Neural progenitor cell (in vitro differentiated cells): ENCODE data around the gene OPCML.

Experiments used
- EZH2phosphoT487 ChIP-seq: fragments of 200-600 bp; sonication (generic); IDR thresholded peaks from 2 replicates; pipeline ENCODE4 v1.6.1; 2017; ENCODE audit warnings: antibody characterized with exemption
- TF ChIP-seq, protein P1 (sequence below): fragments of 200-600 bp; sonication (generic); IDR thresholded peaks from 2 replicates; pipeline ENCODE4 v1.5.1; 2017; ENCODE audit warnings: antibody characterized with exemption, mild to moderate bottlenecking

DNA sequence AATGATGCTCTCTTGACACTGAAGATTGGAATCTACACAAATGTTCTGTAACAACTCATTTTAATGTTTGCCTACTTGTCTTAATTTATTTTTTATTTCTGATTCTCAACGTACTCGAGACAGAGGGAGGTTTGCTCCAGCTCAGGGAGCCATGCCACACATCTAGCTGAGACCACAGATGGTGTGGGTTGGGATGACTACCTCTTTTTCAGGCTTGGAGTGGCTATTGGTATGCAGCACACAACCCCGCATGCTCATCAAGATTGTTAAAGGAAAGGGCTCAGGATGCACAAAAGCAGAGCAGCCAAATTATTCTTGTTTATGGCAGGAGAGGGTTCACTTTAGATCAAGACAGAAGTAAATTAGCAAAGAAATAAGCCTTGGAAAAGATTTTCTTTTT, 424.5 kb downstream of the OPCML start:
- TF ChIP-seq, protein P1, sequence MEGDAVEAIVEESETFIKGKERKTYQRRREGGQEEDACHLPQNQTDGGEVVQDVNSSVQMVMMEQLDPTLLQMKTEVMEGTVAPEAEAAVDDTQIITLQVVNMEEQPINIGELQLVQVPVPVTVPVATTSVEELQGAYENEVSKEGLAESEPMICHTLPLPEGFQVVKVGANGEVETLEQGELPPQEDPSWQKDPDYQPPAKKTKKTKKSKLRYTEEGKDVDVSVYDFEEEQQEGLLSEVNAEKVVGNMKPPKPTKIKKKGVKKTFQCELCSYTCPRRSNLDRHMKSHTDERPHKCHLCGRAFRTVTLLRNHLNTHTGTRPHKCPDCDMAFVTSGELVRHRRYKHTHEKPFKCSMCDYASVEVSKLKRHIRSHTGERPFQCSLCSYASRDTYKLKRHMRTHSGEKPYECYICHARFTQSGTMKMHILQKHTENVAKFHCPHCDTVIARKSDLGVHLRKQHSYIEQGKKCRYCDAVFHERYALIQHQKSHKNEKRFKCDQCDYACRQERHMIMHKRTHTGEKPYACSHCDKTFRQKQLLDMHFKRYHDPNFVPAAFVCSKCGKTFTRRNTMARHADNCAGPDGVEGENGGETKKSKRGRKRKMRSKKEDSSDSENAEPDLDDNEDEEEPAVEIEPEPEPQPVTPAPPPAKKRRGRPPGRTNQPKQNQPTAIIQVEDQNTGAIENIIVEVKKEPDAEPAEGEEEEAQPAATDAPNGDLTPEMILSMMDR, result no peak
- TF ChIP-seq EZH2phosphoT487, result no peak
